ENCODE results near the gene PCCA. TPM values are rescaled to one million over a fixed set of nuclear protein-coding genes. Genes with fewer than 3 reads are reported as not detected.

Gene PCCA
- total RNA-seq, 4 donors from 2014 or later, result 29.5 to 55.5 (median 38.3) TPM

DNA sequence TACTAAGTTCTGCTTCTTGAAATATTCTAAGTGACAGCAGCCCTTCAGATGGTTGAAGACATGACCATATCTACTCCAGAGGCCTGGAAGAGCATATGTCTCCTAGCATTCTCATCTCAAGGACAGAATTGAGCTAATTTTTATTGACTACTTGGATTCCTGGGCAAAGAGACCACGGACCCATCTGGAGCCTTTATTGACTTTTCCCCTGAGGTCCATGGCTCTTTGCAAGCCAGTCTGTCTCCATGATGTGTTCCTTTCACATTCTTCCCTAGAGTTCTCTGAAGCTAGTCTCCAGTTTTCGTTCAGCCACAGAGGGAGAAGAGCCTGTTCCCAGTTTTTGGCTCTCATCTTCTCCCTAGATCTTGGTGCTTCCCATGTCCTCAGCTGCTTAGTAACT is 202.7 kb downstream of the PCCA start:
- Histone ChIP-seq H3K4me1 (no peaks in the 10 kb centered on the region), H3K36me3 (peaks cover 0 to 6% (median 0%) of the 10 kb centered on the region in 3 donors), H3K9me3 (no peaks in the 10 kb centered on the region), H3K27me3 (no peaks in the 10 kb centered on the region), H3K4me3 (no peak overlapping the region), H3K27ac (no peak overlapping the region)
- no peak for TF ChIP-seq EP300 (IDR thresholded peaks at IDR 0.05)
- TF ChIP-seq CTCF (IDR thresholded peaks at IDR 0.05), result no peak
- TF ChIP-seq POLR2A (IDR thresholded peaks at IDR 0.05), result no peak
- DNase-seq (ENCODE audit: low spot score in 2 of 2), result no peak
- WGBS, 2 donors, result 81 to 88% methylated on average over 2 of the region's 2 CpGs

DNA sequence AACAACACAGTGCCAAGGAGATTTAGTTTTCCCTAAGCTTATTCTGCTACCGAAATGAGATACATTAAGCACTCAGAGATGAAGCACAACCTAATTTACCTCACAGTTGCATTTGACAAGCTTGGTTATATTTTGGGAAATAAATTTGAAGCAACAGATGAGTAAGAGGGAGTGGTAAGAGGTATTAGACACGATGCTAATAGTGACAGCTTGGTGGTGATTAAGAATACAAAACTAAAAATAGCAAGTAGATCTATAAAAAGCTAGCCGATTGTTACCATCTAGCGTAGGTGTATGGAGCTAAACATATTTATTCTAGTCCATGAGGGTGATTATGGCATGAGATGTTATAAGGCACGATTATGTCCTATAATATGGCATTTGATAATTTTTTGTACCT is 208.5 kb downstream of the PCCA start:
- no peak overlapping the region for H3K4me3 ChIP-seq
- DNase-seq (ENCODE audit: low spot score in 2 of 2), result no peak
- H3K27ac ChIP-seq, result no peak overlapping the region
- WGBS, 2 donors, result 91 to 94% methylated on average over 5 of the region's 5 CpGs
- no peaks in the 10 kb centered on the region for H3K4me1 ChIP-seq
- TF ChIP-seq CTCF (IDR thresholded peaks at IDR 0.05) (no peak), EP300 (IDR thresholded peaks at IDR 0.05) (no peak), POLR2A (IDR thresholded peaks at IDR 0.05) (no peak)
- no peaks in the 10 kb centered on the region for H3K9me3 ChIP-seq
- H3K27me3 ChIP-seq, result no peaks in the 10 kb centered on the region
- H3K36me3 ChIP-seq, result no peaks in the 10 kb centered on the region

DNA sequence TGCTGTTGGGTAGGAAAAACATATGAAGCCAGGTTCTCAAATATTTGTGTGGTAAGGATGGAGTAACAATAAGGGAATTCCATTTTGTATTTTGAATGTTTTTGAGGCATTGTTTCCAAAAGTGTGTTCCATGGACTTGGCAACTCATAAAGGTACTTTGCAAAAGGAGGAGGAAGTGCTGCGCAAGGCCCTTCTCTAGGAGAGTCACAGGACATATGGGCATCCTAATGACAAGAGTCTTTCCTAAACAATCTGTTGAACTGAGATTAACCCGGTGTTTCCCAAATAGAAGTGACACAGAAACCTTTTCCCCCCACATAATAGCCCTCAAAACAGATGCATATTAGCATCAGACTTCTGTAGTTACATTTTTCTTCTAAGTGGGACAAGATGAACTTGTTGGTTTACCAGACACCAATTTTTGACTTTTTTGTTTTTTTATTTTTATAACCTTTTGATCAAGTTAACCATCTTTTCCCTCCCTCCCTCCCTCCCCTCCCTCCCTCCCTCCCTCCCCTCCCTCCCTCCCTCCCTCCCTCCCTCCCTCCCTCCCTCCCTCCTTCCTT is 209.3 kb downstream of the PCCA start:
- Histone ChIP-seq H3K36me3 (no peaks in the 10 kb centered on the region), H3K9me3 (no peaks in the 10 kb centered on the region), H3K4me3 (no peak overlapping the region), H3K27me3 (no peaks in the 10 kb centered on the region), H3K27ac (no peak overlapping the region), H3K4me1 (no peaks in the 10 kb centered on the region)
- no peak for DNase-seq (ENCODE audit: low spot score in 2 of 2)
- WGBS, 2 donors, result 88 to 94% methylated on average over 2 of the region's 2 CpGs
- no peak for TF ChIP-seq EP300 (IDR thresholded peaks at IDR 0.05)
- TF ChIP-seq CTCF (IDR thresholded peaks at IDR 0.05), result no peak
- no peak for TF ChIP-seq POLR2A (IDR thresholded peaks at IDR 0.05)

GRCh38 chr13:100298691-100299090 is 209.8 kb downstream of the PCCA start:
- DNase-seq (ENCODE audit: low spot score in 2 of 2), result no peak
- no peak overlapping the region for H3K4me3 ChIP-seq
- WGBS, 2 donors, result 75 to 80% methylated on average over 2 of the region's 2 CpGs
- H3K36me3 ChIP-seq, result no peaks in the 10 kb centered on the region
- no peaks in the 10 kb centered on the region for H3K27me3 ChIP-seq
- H3K27ac ChIP-seq, result no peak overlapping the region
- no peaks in the 10 kb centered on the region for H3K9me3 ChIP-seq
- no peaks in the 10 kb centered on the region for H3K4me1 ChIP-seq
- no peak for TF ChIP-seq CTCF (IDR thresholded peaks at IDR 0.05)
- no peak for TF ChIP-seq EP300 (IDR thresholded peaks at IDR 0.05)
- TF ChIP-seq POLR2A (IDR thresholded peaks at IDR 0.05), result no peak

GRCh38 chr13:100300243-100300642 is 211.3 kb downstream of the PCCA start:
- WGBS, 2 donors, result 67 to 73% methylated on average over 3 of the region's 3 CpGs
- Histone ChIP-seq H3K4me3 (no peak overlapping the region), H3K9me3 (no peaks in the 10 kb centered on the region), H3K27me3 (no peaks in the 10 kb centered on the region), H3K36me3 (no peaks in the 10 kb centered on the region), H3K4me1 (no peaks in the 10 kb centered on the region), H3K27ac (no peak overlapping the region)
- no peak for TF ChIP-seq CTCF (IDR thresholded peaks at IDR 0.05)
- TF ChIP-seq POLR2A (IDR thresholded peaks at IDR 0.05), result no peak
- no peak for TF ChIP-seq EP300 (IDR thresholded peaks at IDR 0.05)
- DNase-seq (ENCODE audit: low spot score in 2 of 2), result no peak

All from tibial nerve (tissue), 4 donors.